Measurements from ENCODE around the gene AVEN.

Gene AVEN

GRCh38 chr15:33866101-33866737, 172.8 kb downstream of the AVEN start:
- H3K4me3 ChIP-seq (replicated peaks in 1 of 2; ENCODE audit: low read depth in 2 of 2, low read length in 2 of 2), result no peak overlapping the region
- DNase-seq (ENCODE audit: low read depth in 2 of 2), result no peak
- no peak for TF ChIP-seq CTCF (IDR thresholded peaks at IDR 0.05; ENCODE audit: low read depth, low read length)

GRCh38 chr15:33865416-33865815, 173.6 kb downstream of the AVEN start:
- no peak for TF ChIP-seq CTCF (IDR thresholded peaks at IDR 0.05; ENCODE audit: low read depth, low read length)
- no peak overlapping the region for H3K4me3 ChIP-seq (replicated peaks in 1 of 2; ENCODE audit: low read depth in 2 of 2, low read length in 2 of 2)
- peak; percentile 40 to 67 for DNase-seq (ENCODE audit: low read depth in 2 of 2)

GRCh38 chr15:33864360-33865075, 174.5 kb downstream of the AVEN start:
- no peak for DNase-seq (ENCODE audit: low read depth in 2 of 2)
- H3K4me3 ChIP-seq (replicated peaks in 1 of 2; ENCODE audit: low read depth in 2 of 2, low read length in 2 of 2), result no peak overlapping the region
- TF ChIP-seq CTCF (IDR thresholded peaks at IDR 0.05; ENCODE audit: low read depth, low read length), result no peak

GRCh38 chr15:33860754-33861153, 178.2 kb downstream of the AVEN start:
- TF ChIP-seq CTCF (IDR thresholded peaks at IDR 0.05; ENCODE audit: low read depth, low read length), result no peak
- DNase-seq (ENCODE audit: low read depth in 2 of 2), result peak; percentile 34 to 70
- no peak overlapping the region for H3K4me3 ChIP-seq (replicated peaks in 1 of 2; ENCODE audit: low read depth in 2 of 2, low read length in 2 of 2)

- no peak for TF ChIP-seq CTCF (IDR thresholded peaks at IDR 0.05; ENCODE audit: low read depth, low read length)
- H3K4me3 ChIP-seq (replicated peaks in 1 of 2; ENCODE audit: low read depth in 2 of 2, low read length in 2 of 2), result no peak overlapping the region
- no peak for DNase-seq (ENCODE audit: low read depth in 2 of 2)
Observed at GRCh38 chr15:33859992-33860545, 178.9 kb downstream of the AVEN start.

- TF ChIP-seq CTCF (IDR thresholded peaks at IDR 0.05; ENCODE audit: low read depth, low read length), result no peak
- no peak for DNase-seq (ENCODE audit: low read depth in 2 of 2)
- H3K4me3 ChIP-seq (replicated peaks in 1 of 2; ENCODE audit: low read depth in 2 of 2, low read length in 2 of 2), result no peak overlapping the region
Observed at GRCh38 chr15:33858836-33859235, 180.2 kb downstream of the AVEN start.

Data from cardiac fibroblast (primary cell).